ENCODE data around the gene SMURF1. TPM values are rescaled to one million over a fixed set of nuclear protein-coding genes. Genes with fewer than 3 reads are reported as not detected.

The SMURF1 gene
- total RNA-seq, 1 donor from 2014 or later, result 10.0 TPM

GRCh38 chr7:99184532-99185218 lies 40.8 kb upstream of the SMURF1 start:
- H3K9me3 ChIP-seq (replicated peaks), result no peaks in the 10 kb centered on the region

DNA sequence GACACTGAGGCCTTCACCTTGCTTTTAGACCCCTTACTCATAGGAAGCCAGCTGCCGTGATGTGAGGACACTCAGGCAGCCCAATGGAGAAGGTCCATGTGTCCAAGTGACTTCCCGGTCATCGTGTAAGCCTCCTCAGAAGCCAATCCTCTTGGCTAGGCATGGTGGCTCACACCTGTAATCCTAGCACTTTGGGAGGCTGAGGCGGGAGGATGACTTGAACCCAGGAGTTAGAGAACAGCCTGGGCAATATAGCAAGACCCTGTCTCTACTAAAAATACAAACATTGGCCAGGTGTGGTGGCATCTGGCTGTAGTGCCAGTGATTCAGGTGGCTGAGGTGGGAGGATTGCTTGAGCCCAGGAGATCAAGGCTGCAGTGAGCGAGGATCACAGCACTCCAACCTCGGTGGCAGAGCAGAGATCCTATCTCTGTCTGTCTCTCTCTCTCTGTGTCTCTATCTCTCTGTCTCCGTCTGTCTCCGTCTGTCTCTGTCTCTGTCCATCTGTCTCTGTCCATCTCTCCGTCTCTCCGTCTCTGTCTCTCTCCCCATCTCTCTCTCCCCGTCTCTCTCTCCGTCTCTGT lies 36.3 kb upstream of the SMURF1 start:
- no peaks in the 10 kb centered on the region for H3K36me3 ChIP-seq
- TF ChIP-seq, protein P1, sequence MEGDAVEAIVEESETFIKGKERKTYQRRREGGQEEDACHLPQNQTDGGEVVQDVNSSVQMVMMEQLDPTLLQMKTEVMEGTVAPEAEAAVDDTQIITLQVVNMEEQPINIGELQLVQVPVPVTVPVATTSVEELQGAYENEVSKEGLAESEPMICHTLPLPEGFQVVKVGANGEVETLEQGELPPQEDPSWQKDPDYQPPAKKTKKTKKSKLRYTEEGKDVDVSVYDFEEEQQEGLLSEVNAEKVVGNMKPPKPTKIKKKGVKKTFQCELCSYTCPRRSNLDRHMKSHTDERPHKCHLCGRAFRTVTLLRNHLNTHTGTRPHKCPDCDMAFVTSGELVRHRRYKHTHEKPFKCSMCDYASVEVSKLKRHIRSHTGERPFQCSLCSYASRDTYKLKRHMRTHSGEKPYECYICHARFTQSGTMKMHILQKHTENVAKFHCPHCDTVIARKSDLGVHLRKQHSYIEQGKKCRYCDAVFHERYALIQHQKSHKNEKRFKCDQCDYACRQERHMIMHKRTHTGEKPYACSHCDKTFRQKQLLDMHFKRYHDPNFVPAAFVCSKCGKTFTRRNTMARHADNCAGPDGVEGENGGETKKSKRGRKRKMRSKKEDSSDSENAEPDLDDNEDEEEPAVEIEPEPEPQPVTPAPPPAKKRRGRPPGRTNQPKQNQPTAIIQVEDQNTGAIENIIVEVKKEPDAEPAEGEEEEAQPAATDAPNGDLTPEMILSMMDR (IDR thresholded peaks at IDR 0.05; ENCODE audit: borderline replicate concordance), result no peak
- H3K27ac ChIP-seq (replicated peaks), result no peak overlapping the region
- peaks cover 17% of the 10 kb centered on the region for H3K27me3 ChIP-seq (ENCODE audit: low read depth)
- no peaks in the 10 kb centered on the region for H3K4me1 ChIP-seq
- no peaks in the 10 kb centered on the region for H3K9me3 ChIP-seq (replicated peaks)
- no peak overlapping the region for H3K4me3 ChIP-seq
- intact Hi-C loops (cut with micrococcal nuclease), result no loop called here
- DNase-seq, result no peak

More at GRCh38 chr7:99184532-99185218, 40.8 kb upstream of the SMURF1 start:
- Histone ChIP-seq H3K36me3 (no peaks in the 10 kb centered on the region), H3K4me3 (no peak overlapping the region), H3K27ac (replicated peaks) (no peak overlapping the region), H3K27me3 (ENCODE audit: low read depth) (peaks cover 7% of the 10 kb centered on the region), H3K4me1 (no peaks in the 10 kb centered on the region)
- TF ChIP-seq, protein P1 (IDR thresholded peaks at IDR 0.05; ENCODE audit: borderline replicate concordance), result no peak
- no peak for DNase-seq
- intact Hi-C loops (cut with micrococcal nuclease), result no loop called here

DNA sequence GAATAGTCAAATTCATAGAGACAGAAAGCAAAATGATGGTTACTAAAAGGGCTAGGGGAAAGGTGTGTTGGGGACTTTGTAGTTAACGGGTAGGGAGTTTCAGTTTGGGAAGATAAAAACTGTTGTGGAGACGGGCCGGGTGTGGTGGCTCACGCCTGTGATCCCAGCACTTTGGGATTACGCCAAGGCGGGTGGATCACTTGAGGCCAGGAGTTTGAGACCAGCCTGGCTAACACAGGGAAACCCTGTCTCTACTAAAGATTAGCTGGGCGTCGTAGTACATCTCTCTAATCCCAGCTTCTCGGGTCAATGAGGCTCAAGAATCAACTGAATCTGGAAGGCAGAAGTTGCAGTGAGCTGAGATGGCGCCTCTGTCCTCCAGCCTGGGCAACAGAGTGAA lies 33.3 kb upstream of the SMURF1 start:
- H3K4me3 ChIP-seq, result no peak overlapping the region
- intact Hi-C loops (cut with micrococcal nuclease), result no loop called here
- H3K4me1 ChIP-seq, result no peaks in the 10 kb centered on the region
- no peaks in the 10 kb centered on the region for H3K36me3 ChIP-seq
- H3K9me3 ChIP-seq (replicated peaks), result no peaks in the 10 kb centered on the region
- no peak overlapping the region for H3K27ac ChIP-seq (replicated peaks)
- TF ChIP-seq, protein P1 (IDR thresholded peaks at IDR 0.05; ENCODE audit: borderline replicate concordance), result no peak
- DNase-seq, result no peak
- peaks cover 23% of the 10 kb centered on the region for H3K27me3 ChIP-seq (ENCODE audit: low read depth)

DNA sequence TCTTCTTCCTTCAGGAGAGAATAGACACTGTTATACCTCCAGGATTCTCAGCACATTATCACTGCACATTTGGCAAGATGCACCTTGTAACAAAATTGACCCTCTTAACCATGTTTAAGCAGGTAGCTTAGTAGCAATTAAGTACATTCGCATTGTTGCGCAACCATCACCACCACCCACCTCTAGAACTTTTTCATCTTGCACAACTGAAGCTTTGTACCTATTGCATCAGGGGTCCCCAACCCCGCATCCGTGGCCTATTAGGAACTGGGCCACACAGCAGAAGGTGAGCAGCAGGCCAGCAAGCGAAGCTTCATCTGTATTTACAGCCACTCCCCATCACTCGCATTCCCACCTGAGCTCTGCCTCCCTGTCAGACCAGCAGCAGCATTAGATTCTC lies 29.9 kb upstream of the SMURF1 start:
- Histone ChIP-seq H3K4me1 (no peaks in the 10 kb centered on the region), H3K9me3 (replicated peaks) (no peaks in the 10 kb centered on the region), H3K36me3 (no peaks in the 10 kb centered on the region), H3K4me3 (no peak overlapping the region), H3K27me3 (ENCODE audit: low read depth) (peaks cover 13% of the 10 kb centered on the region), H3K27ac (replicated peaks) (no peak overlapping the region)
- DNase-seq, result no peak
- TF ChIP-seq, protein P1 (IDR thresholded peaks at IDR 0.05; ENCODE audit: borderline replicate concordance), result no peak
- intact Hi-C loops (cut with micrococcal nuclease), result no loop called here

DNA sequence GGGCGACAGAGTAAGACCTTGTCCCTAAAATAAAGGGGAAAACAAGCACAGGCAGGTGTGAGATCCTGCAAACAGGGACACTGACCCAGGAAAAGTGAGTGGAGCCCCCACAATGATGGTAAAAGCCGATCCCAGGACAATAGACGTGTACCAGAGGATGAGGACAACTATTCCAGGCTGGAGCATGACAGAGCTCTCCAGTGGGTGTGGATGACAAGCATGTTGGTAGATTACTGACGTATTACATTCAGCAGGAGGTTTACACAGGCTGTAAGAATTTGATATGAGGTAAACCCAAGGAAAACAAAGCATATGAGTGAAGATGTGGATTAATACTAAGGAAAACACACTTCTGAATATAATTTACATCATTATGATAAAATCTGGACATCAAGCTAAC lies 27.8 kb upstream of the SMURF1 start:
- intact Hi-C loops (cut with micrococcal nuclease), result no loop called here
- H3K36me3 ChIP-seq, result no peaks in the 10 kb centered on the region
- H3K4me3 ChIP-seq, result no peak overlapping the region
- H3K27ac ChIP-seq (replicated peaks), result no peak overlapping the region
- H3K4me1 ChIP-seq, result no peaks in the 10 kb centered on the region
- H3K27me3 ChIP-seq (ENCODE audit: low read depth), result peaks cover 10% of the 10 kb centered on the region
- TF ChIP-seq, protein P1 (IDR thresholded peaks at IDR 0.05; ENCODE audit: borderline replicate concordance), result no peak
- no peak for DNase-seq
- no peaks in the 10 kb centered on the region for H3K9me3 ChIP-seq (replicated peaks)

All from left ventricle myocardium inferior (tissue), 1 donor.